ENCODE measurements around the gene CCL1. TPM values are rescaled to one million over a fixed set of nuclear protein-coding genes. Genes with fewer than 3 reads are reported as not detected.

Gene CCL1
- total RNA-seq, 1 donor from 2014 or later, result not detected

- Histone ChIP-seq H3K36me3 (ENCODE audit: control insufficient read depth, insufficient read depth, low read length) (no peaks in the 10 kb centered on the region), H3K4me3 (ENCODE audit: low read depth, low read length) (no peak within 1 kb of the TSS), H3K27me3 (ENCODE audit: control insufficient read depth, insufficient read depth, low read length) (no peaks in the 10 kb centered on the region)
- no peak for TF ChIP-seq CTCF (IDR thresholded peaks at IDR 0.05; ENCODE audit: insufficient read depth, low read length, poor library complexity, severe bottlenecking)
- no peak for DNase-seq (ENCODE audit: low read depth)
Measured at GRCh38 chr17:34356194-34356593, 6.8 kb downstream of the CCL1 start, which contains the start of gene CCL13. Gene CCL13 (plus strand): TSS chr17:34356480. CDS start chr17:34356527, 47 bp downstream.

DNA sequence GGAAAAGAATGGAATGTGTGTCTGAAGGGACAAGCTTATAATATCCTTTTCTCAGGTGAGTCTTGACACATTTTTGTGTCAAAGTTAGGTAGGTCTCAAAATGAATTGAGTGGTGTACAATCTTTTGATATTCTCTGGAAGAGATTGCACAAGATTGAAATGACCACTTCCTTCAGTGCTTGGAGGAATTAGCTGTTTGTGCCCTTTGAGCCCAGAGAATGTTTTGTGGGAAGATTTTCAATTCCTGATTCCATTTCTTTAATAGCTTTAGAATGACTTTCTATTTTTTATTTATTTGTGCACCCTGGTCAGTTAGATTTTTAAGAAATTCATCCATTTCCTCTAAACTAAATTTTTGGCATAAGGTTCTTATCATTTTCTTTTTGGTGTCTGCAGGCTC is 8.4 kb downstream of the CCL1 start:
- no peak for TF ChIP-seq CTCF (IDR thresholded peaks at IDR 0.05; ENCODE audit: insufficient read depth, low read length, poor library complexity, severe bottlenecking)
- Histone ChIP-seq H3K36me3 (ENCODE audit: control insufficient read depth, insufficient read depth, low read length) (no peaks in the 10 kb centered on the region), H3K4me3 (ENCODE audit: low read depth, low read length) (no peak overlapping the region), H3K27me3 (ENCODE audit: control insufficient read depth, insufficient read depth, low read length) (no peaks in the 10 kb centered on the region)
- no peak for DNase-seq (ENCODE audit: low read depth)

GRCh38 chr17:34352191-34352590 is 10.8 kb downstream of the CCL1 start:
- H3K36me3 ChIP-seq (ENCODE audit: control insufficient read depth, insufficient read depth, low read length), result no peaks in the 10 kb centered on the region
- no peak for DNase-seq (ENCODE audit: low read depth)
- H3K27me3 ChIP-seq (ENCODE audit: control insufficient read depth, insufficient read depth, low read length), result no peaks in the 10 kb centered on the region
- H3K4me3 ChIP-seq (ENCODE audit: low read depth, low read length), result no peak overlapping the region
- no peak for TF ChIP-seq CTCF (IDR thresholded peaks at IDR 0.05; ENCODE audit: insufficient read depth, low read length, poor library complexity, severe bottlenecking)

DNA sequence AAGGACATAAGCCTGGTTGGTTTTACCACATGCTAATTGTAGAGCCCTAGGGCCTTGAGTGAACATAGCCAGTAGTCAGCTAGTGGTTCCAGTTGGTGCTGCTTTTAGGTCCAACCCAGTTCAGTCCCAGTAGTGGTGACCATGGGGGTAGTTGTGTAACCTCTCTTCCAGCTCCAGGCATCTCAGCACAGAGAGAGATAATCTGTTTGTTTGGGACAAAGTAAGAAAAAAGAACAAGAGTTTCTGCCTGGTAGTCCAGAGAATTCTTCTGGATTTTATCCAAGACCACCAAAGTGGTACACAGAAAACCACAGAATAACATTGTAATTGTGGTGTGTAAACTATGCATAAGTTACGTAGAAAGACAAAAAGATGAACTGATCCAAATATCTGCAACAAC is 11.9 kb downstream of the CCL1 start:
- H3K4me3 ChIP-seq (ENCODE audit: low read depth, low read length), result no peak overlapping the region
- no peaks in the 10 kb centered on the region for H3K36me3 ChIP-seq (ENCODE audit: control insufficient read depth, insufficient read depth, low read length)
- DNase-seq (ENCODE audit: low read depth), result no peak
- H3K27me3 ChIP-seq (ENCODE audit: control insufficient read depth, insufficient read depth, low read length), result no peaks in the 10 kb centered on the region
- TF ChIP-seq CTCF (IDR thresholded peaks at IDR 0.05; ENCODE audit: insufficient read depth, low read length, poor library complexity, severe bottlenecking), result no peak

GRCh38 chr17:34349751-34350150 is 13.3 kb downstream of the CCL1 start:
- Histone ChIP-seq H3K27me3 (ENCODE audit: control insufficient read depth, insufficient read depth, low read length) (no peaks in the 10 kb centered on the region), H3K36me3 (ENCODE audit: control insufficient read depth, insufficient read depth, low read length) (no peaks in the 10 kb centered on the region), H3K4me3 (ENCODE audit: low read depth, low read length) (no peak overlapping the region)
- DNase-seq (ENCODE audit: low read depth), result no peak
- TF ChIP-seq CTCF (IDR thresholded peaks at IDR 0.05; ENCODE audit: insufficient read depth, low read length, poor library complexity, severe bottlenecking), result no peak

- no peak for TF ChIP-seq CTCF (IDR thresholded peaks at IDR 0.05; ENCODE audit: insufficient read depth, low read length, poor library complexity, severe bottlenecking)
- no peaks in the 10 kb centered on the region for H3K27me3 ChIP-seq (ENCODE audit: control insufficient read depth, insufficient read depth, low read length)
- H3K4me3 ChIP-seq (ENCODE audit: low read depth, low read length), result no peak overlapping the region
- H3K36me3 ChIP-seq (ENCODE audit: control insufficient read depth, insufficient read depth, low read length), result no peaks in the 10 kb centered on the region
- DNase-seq (ENCODE audit: low read depth), result no peak
Measured at GRCh38 chr17:34347063-34347462, 16.0 kb downstream of the CCL1 start.

Data from kidney epithelial cell (primary cell).